Measurements from ENCODE around the gene ZNF516. TPM values are rescaled to one million over a fixed set of nuclear protein-coding genes. Genes with fewer than 3 reads are reported as not detected.
A peak's percentile ranks its signal among the peaks of the same experiment; 100 is the strongest.

The ZNF516 gene
- total RNA-seq, 2 experiments from 2014 or later: 2.5 to 3.3 TPM

GRCh38 chr18:76359909-76360308, 135.1 kb downstream of the ZNF516 start:
- ChIA-PET POLR2A (no interaction called here), CTCF (no interaction called here)
- no peaks in the 10 kb centered on the region for H3K9me3 Mint-ChIP-seq (ENCODE audit: insufficient read depth)
- no peaks in the 10 kb centered on the region for H3K36me3 Mint-ChIP-seq (ENCODE audit: low read depth)
- no peaks in the 10 kb centered on the region for H3K27me3 Mint-ChIP-seq (ENCODE audit: low read depth)
- no peak overlapping the region for H3K4me3 Mint-ChIP-seq
- H3K27ac Mint-ChIP-seq: no peak overlapping the region
- ATAC-seq (no peak), DNase-seq (no peak)
- peaks cover 8% of the 10 kb centered on the region for H3K4me1 Mint-ChIP-seq (ENCODE audit: low read depth)

GRCh38 chr18:76358774-76359173, 136.3 kb downstream of the ZNF516 start:
- DNase-seq (no peak), ATAC-seq (no peak)
- H3K4me3 Mint-ChIP-seq: no peak overlapping the region
- no peaks in the 10 kb centered on the region for H3K36me3 Mint-ChIP-seq (ENCODE audit: low read depth)
- POLR2A ChIA-PET: interaction anchor here (0.6 kb wide), 1 partner anchor 12 kb away, joined by 3 read pairs; no protein-coding TSS in a partner anchor
- H3K27ac Mint-ChIP-seq: no peak overlapping the region
- CTCF ChIA-PET: no interaction called here
- H3K9me3 Mint-ChIP-seq (ENCODE audit: insufficient read depth): no peaks in the 10 kb centered on the region
- no peaks in the 10 kb centered on the region for H3K27me3 Mint-ChIP-seq (ENCODE audit: low read depth)
- peaks cover under 1% of the 10 kb centered on the region for H3K4me1 Mint-ChIP-seq (ENCODE audit: low read depth)

- no peaks in the 10 kb centered on the region for H3K4me1 Mint-ChIP-seq (ENCODE audit: low read depth)
- H3K9me3 Mint-ChIP-seq (ENCODE audit: insufficient read depth): no peaks in the 10 kb centered on the region
- no peak overlapping the region for H3K27ac Mint-ChIP-seq
- ChIA-PET POLR2A (no interaction called here), CTCF (no interaction called here)
- H3K36me3 Mint-ChIP-seq (ENCODE audit: low read depth): no peaks in the 10 kb centered on the region
- no peak overlapping the region for H3K4me3 Mint-ChIP-seq
- H3K27me3 Mint-ChIP-seq (ENCODE audit: low read depth): no peaks in the 10 kb centered on the region
- DNase-seq (no peak), ATAC-seq (no peak)
Observed at GRCh38 chr18:76357585-76358260, 137.3 kb downstream of the ZNF516 start.

GRCh38 chr18:76357174-76357573, 137.9 kb downstream of the ZNF516 start:
- H3K9me3 Mint-ChIP-seq (ENCODE audit: insufficient read depth): no peaks in the 10 kb centered on the region
- no peaks in the 10 kb centered on the region for H3K27me3 Mint-ChIP-seq (ENCODE audit: low read depth)

GRCh38 chr18:76356666-76357065, 138.4 kb downstream of the ZNF516 start:
- no peak overlapping the region for H3K4me3 Mint-ChIP-seq
- POLR2A ChIA-PET: no interaction called here
- DNase-seq: no peak
- H3K27ac Mint-ChIP-seq: no peak overlapping the region
- H3K36me3 Mint-ChIP-seq (ENCODE audit: low read depth): no peaks in the 10 kb centered on the region
- H3K4me1 Mint-ChIP-seq (ENCODE audit: low read depth): no peaks in the 10 kb centered on the region
- no peak for ATAC-seq
- CTCF ChIA-PET: no interaction called here
- H3K27me3 Mint-ChIP-seq (ENCODE audit: low read depth): no peaks in the 10 kb centered on the region
- no peaks in the 10 kb centered on the region for H3K9me3 Mint-ChIP-seq (ENCODE audit: insufficient read depth)

More at GRCh38 chr18:76357174-76357573, 137.9 kb downstream of the ZNF516 start:
- Mint-ChIP-seq H3K4me1 (ENCODE audit: low read depth) (no peaks in the 10 kb centered on the region), H3K27ac (no peak overlapping the region), H3K36me3 (ENCODE audit: low read depth) (no peaks in the 10 kb centered on the region), H3K4me3 (no peak overlapping the region)
- peak; percentile 15 for DNase-seq
- ChIA-PET POLR2A (no interaction called here), CTCF (no interaction called here)
- ATAC-seq: no peak

- Mint-ChIP-seq H3K4me1 (ENCODE audit: low read depth) (no peaks in the 10 kb centered on the region), H3K27ac (no peak overlapping the region), H3K36me3 (ENCODE audit: low read depth) (no peaks in the 10 kb centered on the region), H3K27me3 (ENCODE audit: low read depth) (no peaks in the 10 kb centered on the region), H3K4me3 (no peak overlapping the region), H3K9me3 (ENCODE audit: insufficient read depth) (no peaks in the 10 kb centered on the region)
- ATAC-seq (no peak), DNase-seq (no peak)
- POLR2A ChIA-PET: no interaction called here
- CTCF ChIA-PET: no interaction called here
Observed at GRCh38 chr18:76354348-76354747, 140.7 kb downstream of the ZNF516 start.

GRCh38 chr18:76353500-76353899, 141.5 kb downstream of the ZNF516 start:
- no peak for ATAC-seq
- no peaks in the 10 kb centered on the region for H3K36me3 Mint-ChIP-seq (ENCODE audit: low read depth)
- no peaks in the 10 kb centered on the region for H3K27me3 Mint-ChIP-seq (ENCODE audit: low read depth)
- H3K4me3 Mint-ChIP-seq: no peak overlapping the region
- no peak overlapping the region for H3K27ac Mint-ChIP-seq
- CTCF ChIA-PET: no interaction called here
- peaks cover 3% of the 10 kb centered on the region for H3K4me1 Mint-ChIP-seq (ENCODE audit: low read depth)
- POLR2A ChIA-PET: no interaction called here
- no peak for DNase-seq
- H3K9me3 Mint-ChIP-seq (ENCODE audit: insufficient read depth): no peaks in the 10 kb centered on the region

GRCh38 chr18:76353046-76353445, 142.0 kb downstream of the ZNF516 start:
- H3K4me1 Mint-ChIP-seq (ENCODE audit: low read depth): peaks cover 3% of the 10 kb centered on the region
- H3K36me3 Mint-ChIP-seq (ENCODE audit: low read depth): no peaks in the 10 kb centered on the region
- ChIA-PET CTCF (no interaction called here), POLR2A (no interaction called here)
- H3K27me3 Mint-ChIP-seq (ENCODE audit: low read depth): no peaks in the 10 kb centered on the region
- no peak overlapping the region for H3K4me3 Mint-ChIP-seq
- H3K9me3 Mint-ChIP-seq (ENCODE audit: insufficient read depth): no peaks in the 10 kb centered on the region
- ATAC-seq (no peak), DNase-seq (peak; percentile 13)
- H3K27ac Mint-ChIP-seq: no peak overlapping the region

- no peak overlapping the region for H3K4me3 Mint-ChIP-seq
- DNase-seq (peak; percentile 17), ATAC-seq (no peak)
- peaks cover 3% of the 10 kb centered on the region for H3K4me1 Mint-ChIP-seq (ENCODE audit: low read depth)
- H3K27ac Mint-ChIP-seq: no peak overlapping the region
- POLR2A ChIA-PET: no interaction called here
- H3K27me3 Mint-ChIP-seq (ENCODE audit: low read depth): no peaks in the 10 kb centered on the region
- H3K36me3 Mint-ChIP-seq (ENCODE audit: low read depth): no peaks in the 10 kb centered on the region
- no peaks in the 10 kb centered on the region for H3K9me3 Mint-ChIP-seq (ENCODE audit: insufficient read depth)
- CTCF ChIA-PET: no interaction called here
Observed at GRCh38 chr18:76351961-76352581, 143.0 kb downstream of the ZNF516 start.

GRCh38 chr18:76350134-76351025, 144.7 kb downstream of the ZNF516 start:
- POLR2A ChIA-PET: no interaction called here
- Mint-ChIP-seq H3K9me3 (ENCODE audit: insufficient read depth) (no peaks in the 10 kb centered on the region), H3K4me1 (ENCODE audit: low read depth) (peaks cover 3% of the 10 kb centered on the region), H3K27ac (no peak overlapping the region), H3K36me3 (ENCODE audit: low read depth) (no peaks in the 10 kb centered on the region), H3K4me3 (no peak overlapping the region), H3K27me3 (ENCODE audit: low read depth) (no peaks in the 10 kb centered on the region)
- CTCF ChIA-PET: no interaction called here
- ATAC-seq (no peak), DNase-seq (peak; percentile 19)

- H3K4me3 Mint-ChIP-seq: no peak overlapping the region
- H3K4me1 Mint-ChIP-seq (ENCODE audit: low read depth): peaks cover 3% of the 10 kb centered on the region
- H3K36me3 Mint-ChIP-seq (ENCODE audit: low read depth): no peaks in the 10 kb centered on the region
- ChIA-PET CTCF (interaction anchor here (1.2 kb wide), 1 partner anchor 32 kb away, joined by 3 read pairs; no protein-coding TSS in a partner anchor), POLR2A (no interaction called here)
- no peaks in the 10 kb centered on the region for H3K9me3 Mint-ChIP-seq (ENCODE audit: insufficient read depth)
- H3K27ac Mint-ChIP-seq: no peak overlapping the region
- DNase-seq (peak; percentile 74), ATAC-seq (peak; percentile 65)
- no peaks in the 10 kb centered on the region for H3K27me3 Mint-ChIP-seq (ENCODE audit: low read depth)
Observed at GRCh38 chr18:76349067-76349715, 145.9 kb downstream of the ZNF516 start.
